ENCODE data around the gene RLIM.
A peak's percentile ranks its signal among the peaks of the same experiment; 100 is the strongest.
"Not testable (repeated sequence)": the region's sequence is repeated elsewhere in the genome, so short reads cannot be mapped to it uniquely, and the experiment has no call there.

Gene RLIM

GRCh38 chrX:74614093-74614909 lies at the start of gene RLIM:
Gene RLIM, minus strand, starts transcription at chrX:74614624. Its CDS starts 18,647 bp downstream, at chrX:74595977.
- DNase-seq = peak; percentile 95

- no peak for DNase-seq
These were observed 41.8 kb upstream of the RLIM start for GRCh38 chrX:74656079-74656745.

GRCh38 chrX:74654953-74655352 lies 40.5 kb upstream of the RLIM start:
- not testable (repeated sequence) for DNase-seq

- DNase-seq = no peak
These were observed 22.4 kb upstream of the RLIM start for GRCh38 chrX:74636749-74637314.

GRCh38 chrX:74613370-74614092 lies 893 bp downstream of the RLIM start:
- peak; percentile 20 for DNase-seq

GRCh38 chrX:74606799-74607198 lies 7.6 kb downstream of the RLIM start:
- no peak for DNase-seq

GRCh38 chrX:74606342-74606741 lies 8.1 kb downstream of the RLIM start:
- DNase-seq = no peak

- no peak for DNase-seq
These were observed 11.4 kb downstream of the RLIM start for GRCh38 chrX:74603040-74603439.

- DNase-seq = no peak
These were observed 12.3 kb downstream of the RLIM start for GRCh38 chrX:74602142-74602541.

GRCh38 chrX:74593593-74593992 lies 20.8 kb downstream of the RLIM start:
- no peak for DNase-seq

- no peak for DNase-seq
These were observed 28.7 kb downstream of the RLIM start for GRCh38 chrX:74585766-74586165.

- DNase-seq = no peak
These were observed 34.7 kb downstream of the RLIM start for GRCh38 chrX:74579597-74580198.

- no peak for DNase-seq
These were observed 36.3 kb downstream of the RLIM start for GRCh38 chrX:74578137-74578536.

- no peak for DNase-seq
These were observed 57.0 kb downstream of the RLIM start for GRCh38 chrX:74557378-74557777.

- DNase-seq = no peak
These were observed 62.5 kb downstream of the RLIM start for GRCh38 chrX:74551934-74552333.

GRCh38 chrX:74550295-74550802 lies 64.1 kb downstream of the RLIM start:
- DNase-seq = peak; percentile 80

- no peak for DNase-seq
These were observed 67.4 kb downstream of the RLIM start for GRCh38 chrX:74546984-74547383.

- no peak for DNase-seq
These were observed 68.4 kb downstream of the RLIM start for GRCh38 chrX:74545880-74546523.

GRCh38 chrX:74540635-74541249 lies 73.7 kb downstream of the RLIM start:
- DNase-seq = no peak

- no peak for DNase-seq
These were observed 77.5 kb downstream of the RLIM start for GRCh38 chrX:74536832-74537371.

- peak; percentile 83 for DNase-seq
These were observed 78.1 kb downstream of the RLIM start for GRCh38 chrX:74536152-74536831.
